Astrocyte (in vitro differentiated cells and primary cell): Measurements from ENCODE around the gene CDH20. TPM values are rescaled to one million over a fixed set of nuclear protein-coding genes. Genes with fewer than 3 reads are reported as not detected.

Experiments used
- DNase-seq: peaks from one replicate; pipeline ENCODE4 v3.0.0-alpha.2; 2010; ENCODE audit warnings: low read depth
- FAIRE-seq: peaks from 2 replicates; lab custom pipeline; 2011; peaks lifted over from hg19 to GRCh38; lab: Jason Lieb, UNC
- H2AFZ ChIP-seq: 2 replicates; pipeline ENCODE4 v1.6.0; 2012; ENCODE audit warnings: low read depth, low read length, inconsistent platforms
- H3K27ac ChIP-seq: 2 replicates; pipeline ENCODE4 v1.5.1; 2011; ENCODE audit warnings: low read depth, low read length, inconsistent platforms
- H3K27me3 ChIP-seq: 2 replicates; pipeline ENCODE4 v1.6.0; 2011; ENCODE audit warnings: low read length, inconsistent platforms; ENCODE audit not compliant: insufficient read depth
- H3K36me3 ChIP-seq: 2 replicates; pipeline ENCODE4 v1.5.1; 2011; ENCODE audit warnings: low read length, inconsistent platforms; ENCODE audit not compliant: insufficient read depth
- H3K4me1 ChIP-seq: 2 replicates; pipeline ENCODE4 v1.5.1; 2011; ENCODE audit warnings: low read length, inconsistent platforms; ENCODE audit not compliant: insufficient read depth
- H3K4me2 ChIP-seq: 2 replicates; pipeline ENCODE4 v1.6.0; 2012; ENCODE audit warnings: low read length, inconsistent platforms
- H3K4me3 ChIP-seq: 2 replicates; pipeline ENCODE4 v1.5.1; 2011; ENCODE audit warnings: low read depth, mild to moderate bottlenecking, low read length, inconsistent platforms; ENCODE audit not compliant: insufficient read depth
- H3K79me2 ChIP-seq: 2 replicates; pipeline ENCODE4 v1.6.0; 2012; ENCODE audit warnings: mild to moderate bottlenecking, low read length, inconsistent platforms; ENCODE audit not compliant: insufficient read depth
- H3K9ac ChIP-seq: 2 replicates; pipeline ENCODE4 v1.6.0; 2012; ENCODE audit warnings: mild to moderate bottlenecking, low read length, inconsistent platforms
- H3K9me3 ChIP-seq: 2 replicates; pipeline ENCODE4 v1.5.1; 2012; ENCODE audit warnings: low read depth, mild to moderate bottlenecking, low read length, inconsistent platforms; ENCODE audit not compliant: insufficient read depth
- H4K20me1 ChIP-seq: 2 replicates; pipeline ENCODE4 v1.6.0; 2012; ENCODE audit warnings: low read length, inconsistent platforms; ENCODE audit not compliant: insufficient read depth
- H3K27ac Mint-ChIP-seq: one replicate; pipeline ENCODE4 v1.8.0; 2021; ENCODE audit warnings: mild to moderate bottlenecking, mixed read lengths; ENCODE audit not compliant: unreplicated experiment
- H3K27me3 Mint-ChIP-seq: one replicate; pipeline ENCODE4 v1.8.0; 2021; ENCODE audit warnings: low read depth, mixed read lengths; ENCODE audit not compliant: unreplicated experiment
- H3K36me3 Mint-ChIP-seq: one replicate; pipeline ENCODE4 v1.8.0; 2021; ENCODE audit warnings: low read depth, mixed read lengths; ENCODE audit not compliant: unreplicated experiment
- H3K4me1 Mint-ChIP-seq: one replicate; pipeline ENCODE4 v1.8.0; 2021; ENCODE audit warnings: low read depth, mixed read lengths; ENCODE audit not compliant: unreplicated experiment
- H3K4me3 Mint-ChIP-seq: one replicate; pipeline ENCODE4 v1.8.0; 2021; ENCODE audit warnings: mild to moderate bottlenecking, moderate library complexity, mixed read lengths; ENCODE audit not compliant: unreplicated experiment
- H3K9me3 Mint-ChIP-seq: one replicate; pipeline ENCODE4 v1.8.0; 2021; ENCODE audit warnings: mild to moderate bottlenecking, mixed read lengths; ENCODE audit not compliant: unreplicated experiment
- EZH2 ChIP-seq: IDR thresholded peaks from 2 replicates; pipeline ENCODE4 v1.6.1; 2012; ENCODE audit warnings: mild to moderate bottlenecking, low read length, inconsistent platforms; ENCODE audit not compliant: insufficient read depth
- total RNA-seq: library from RNA; stranded (reverse); gene quantifications from 2 replicates; pipeline ENCODE4 v1.2.1, GENCODE V29; 2021
- TF ChIP-seq, protein P1 (sequence below): IDR thresholded peaks from 2 replicates; pipeline ENCODE4 v1.5.1; 2011; ENCODE audit warnings: low read depth, mild to moderate bottlenecking, inconsistent platforms, low read length, moderate library complexity; ENCODE audit not compliant: insufficient read depth

Gene CDH20
- total RNA-seq, 1 donor from 2014 or later = not detected

DNA sequence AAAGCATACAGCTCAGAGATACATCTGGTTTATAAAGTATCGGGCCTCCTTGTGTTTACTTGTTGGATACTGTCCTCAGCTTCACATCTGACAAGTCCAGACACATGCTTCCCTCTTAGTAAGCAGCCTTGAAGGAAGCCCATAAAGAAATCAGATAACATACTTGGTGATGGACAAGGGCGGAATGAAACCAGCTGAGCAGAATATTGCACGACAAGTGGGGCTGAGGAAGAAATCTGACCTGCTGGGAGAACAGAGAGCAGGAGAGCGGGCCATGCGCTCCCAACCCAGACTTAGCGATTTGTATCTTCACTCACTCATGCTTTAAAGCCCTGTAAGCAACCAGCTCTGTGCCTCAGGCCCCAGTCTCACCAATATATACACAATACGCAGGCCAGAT lies 208.4 kb downstream of the CDH20 start:
- no peaks in the 10 kb centered on the region for H3K9me3 ChIP-seq
- no peak overlapping the region for H3K4me3 ChIP-seq
- Mint-ChIP-seq H3K27ac (no peak overlapping the region), H3K9me3 (peaks cover 9% of the 10 kb centered on the region), H3K27me3 (peaks cover 3% of the 10 kb centered on the region), H3K4me3 (no peak overlapping the region), H3K36me3 (no peaks in the 10 kb centered on the region), H3K4me1 (peaks cover 6% of the 10 kb centered on the region)
- no peaks in the 10 kb centered on the region for H4K20me1 ChIP-seq
- no peak overlapping the region for H2AFZ ChIP-seq
- H3K4me1 ChIP-seq = no peaks in the 10 kb centered on the region
- H3K9ac ChIP-seq = no peak overlapping the region
- DNase-seq (no peak), FAIRE-seq (no peak)
- H3K27ac ChIP-seq = no peak overlapping the region
- H3K79me2 ChIP-seq = no peaks in the 10 kb centered on the region
- no peak overlapping the region for H3K4me2 ChIP-seq
- H3K27me3 ChIP-seq = no peaks in the 10 kb centered on the region
- no peaks in the 10 kb centered on the region for H3K36me3 ChIP-seq
- TF ChIP-seq EZH2 = no peak
- TF ChIP-seq, protein P1, sequence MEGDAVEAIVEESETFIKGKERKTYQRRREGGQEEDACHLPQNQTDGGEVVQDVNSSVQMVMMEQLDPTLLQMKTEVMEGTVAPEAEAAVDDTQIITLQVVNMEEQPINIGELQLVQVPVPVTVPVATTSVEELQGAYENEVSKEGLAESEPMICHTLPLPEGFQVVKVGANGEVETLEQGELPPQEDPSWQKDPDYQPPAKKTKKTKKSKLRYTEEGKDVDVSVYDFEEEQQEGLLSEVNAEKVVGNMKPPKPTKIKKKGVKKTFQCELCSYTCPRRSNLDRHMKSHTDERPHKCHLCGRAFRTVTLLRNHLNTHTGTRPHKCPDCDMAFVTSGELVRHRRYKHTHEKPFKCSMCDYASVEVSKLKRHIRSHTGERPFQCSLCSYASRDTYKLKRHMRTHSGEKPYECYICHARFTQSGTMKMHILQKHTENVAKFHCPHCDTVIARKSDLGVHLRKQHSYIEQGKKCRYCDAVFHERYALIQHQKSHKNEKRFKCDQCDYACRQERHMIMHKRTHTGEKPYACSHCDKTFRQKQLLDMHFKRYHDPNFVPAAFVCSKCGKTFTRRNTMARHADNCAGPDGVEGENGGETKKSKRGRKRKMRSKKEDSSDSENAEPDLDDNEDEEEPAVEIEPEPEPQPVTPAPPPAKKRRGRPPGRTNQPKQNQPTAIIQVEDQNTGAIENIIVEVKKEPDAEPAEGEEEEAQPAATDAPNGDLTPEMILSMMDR = no peak

DNA sequence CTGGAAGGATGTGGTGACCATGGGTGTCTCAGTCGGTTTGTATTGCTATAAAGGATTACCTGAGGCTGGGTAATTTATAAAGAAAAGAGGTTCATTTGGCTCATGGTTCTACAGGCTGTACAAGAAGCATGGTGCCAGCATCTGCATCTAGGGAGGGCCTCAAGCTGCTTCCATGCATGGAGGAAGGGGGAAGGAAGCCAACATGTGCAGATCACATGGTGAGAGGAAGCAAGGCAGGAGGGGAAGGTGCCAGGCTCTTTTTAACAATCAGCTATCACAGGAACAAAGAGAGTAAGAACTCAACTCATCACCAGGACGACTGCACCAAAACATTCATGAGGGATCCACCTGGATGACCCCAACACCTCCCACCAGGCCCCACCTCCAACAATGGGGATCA lies 209.4 kb downstream of the CDH20 start:
- Histone ChIP-seq H3K27ac (no peak overlapping the region), H3K4me2 (no peak overlapping the region), H3K4me3 (no peak overlapping the region), H3K36me3 (no peaks in the 10 kb centered on the region), H4K20me1 (no peaks in the 10 kb centered on the region), H3K9ac (no peak overlapping the region), H2AFZ (no peak overlapping the region), H3K4me1 (no peaks in the 10 kb centered on the region), H3K79me2 (no peaks in the 10 kb centered on the region), H3K9me3 (no peaks in the 10 kb centered on the region), H3K27me3 (no peaks in the 10 kb centered on the region)
- H3K36me3 Mint-ChIP-seq = no peaks in the 10 kb centered on the region
- H3K4me1 Mint-ChIP-seq = peaks cover 8% of the 10 kb centered on the region
- FAIRE-seq (no peak), DNase-seq (no peak)
- peaks cover 3% of the 10 kb centered on the region for H3K27me3 Mint-ChIP-seq
- H3K4me3 Mint-ChIP-seq = no peak overlapping the region
- TF ChIP-seq EZH2 = no peak
- TF ChIP-seq, protein P1 = no peak
- peaks cover 9% of the 10 kb centered on the region for H3K9me3 Mint-ChIP-seq
- no peak overlapping the region for H3K27ac Mint-ChIP-seq

DNA sequence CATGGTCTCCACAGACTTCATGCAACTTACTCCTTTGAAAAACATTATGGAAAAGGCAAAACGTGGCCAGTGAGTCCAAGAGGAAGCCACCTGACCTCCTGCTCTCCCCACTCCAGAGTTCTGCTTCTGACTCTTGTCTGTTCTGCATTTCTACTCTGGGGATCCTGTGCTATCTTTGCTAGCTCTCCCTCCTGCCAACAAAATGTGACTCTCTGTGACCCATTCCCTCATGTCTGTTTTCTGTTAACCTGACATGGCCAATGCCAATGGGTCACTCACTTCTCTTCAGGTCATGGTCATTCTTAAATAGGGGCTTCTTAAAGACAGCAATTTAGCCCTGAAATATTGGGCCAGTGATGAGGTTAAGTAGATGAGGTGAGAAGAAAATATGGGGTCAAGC lies 210.3 kb downstream of the CDH20 start:
- H3K27me3 Mint-ChIP-seq = peaks cover 3% of the 10 kb centered on the region
- H3K9me3 Mint-ChIP-seq = peaks cover 7% of the 10 kb centered on the region
- no peaks in the 10 kb centered on the region for H3K36me3 Mint-ChIP-seq
- no peaks in the 10 kb centered on the region for H3K27me3 ChIP-seq
- no peaks in the 10 kb centered on the region for H4K20me1 ChIP-seq
- H3K27ac Mint-ChIP-seq = no peak overlapping the region
- no peaks in the 10 kb centered on the region for H3K79me2 ChIP-seq
- H3K4me1 Mint-ChIP-seq = peaks cover 8% of the 10 kb centered on the region
- no peaks in the 10 kb centered on the region for H3K9me3 ChIP-seq
- no peak overlapping the region for H3K4me3 Mint-ChIP-seq
- H3K9ac ChIP-seq = no peak overlapping the region
- H3K36me3 ChIP-seq = no peaks in the 10 kb centered on the region
- no peak overlapping the region for H3K4me2 ChIP-seq
- DNase-seq (no peak), FAIRE-seq (no peak)
- no peak overlapping the region for H2AFZ ChIP-seq
- H3K27ac ChIP-seq = no peak overlapping the region
- no peak overlapping the region for H3K4me3 ChIP-seq
- no peak for TF ChIP-seq EZH2
- TF ChIP-seq, protein P1 = no peak
- no peaks in the 10 kb centered on the region for H3K4me1 ChIP-seq
